IPS DF 6.9 (cell line): ENCODE measurements around the gene OCSTAMP.

Source experiments
- DNase-seq: peaks from one replicate; pipeline ENCODE4 v3.0.0-alpha.2; 2013; ENCODE audit warnings: low read depth, low spot score
- H3K27ac ChIP-seq: one replicate; pipeline ENCODE4 v1.5.1; 2013; ENCODE audit warnings: low read length, control low read depth
- H3K27me3 ChIP-seq: 2 replicates; pipeline ENCODE4 v1.6.1; 2013; ENCODE audit warnings: mild to moderate bottlenecking, low read length; ENCODE audit not compliant: control insufficient read depth, insufficient read depth
- H3K36me3 ChIP-seq: 2 replicates; pipeline ENCODE4 v1.6.1; 2013; ENCODE audit warnings: low read length; ENCODE audit not compliant: control insufficient read depth, insufficient read depth
- H3K4me1 ChIP-seq: 2 replicates; pipeline ENCODE4 v1.6.1; 2013; ENCODE audit warnings: low read length; ENCODE audit not compliant: control insufficient read depth, insufficient read depth
- H3K4me3 ChIP-seq: 2 replicates; pipeline ENCODE4 v1.5.1; 2013; ENCODE audit warnings: mild to moderate bottlenecking, low read length
- H3K9me3 ChIP-seq: 2 replicates; pipeline ENCODE4 v1.6.1; 2013; ENCODE audit warnings: low read length, inconsistent platforms; ENCODE audit not compliant: control insufficient read depth, insufficient read depth
- WGBS: extraction: QIAGEN DNeasy Blood & Tissue Kit; methylation state at CpG from one replicate; pipeline ENCODE4 v1.1.7; 2013; ENCODE audit warnings: mixed read lengths, missing lambda C conversion rate; ENCODE audit not compliant: insufficient read length, insufficient coverage; 5-methylcytosine and 5-hydroxymethylcytosine counted together

The OCSTAMP gene

GRCh38 chr20:46520540-46520939, 29.9 kb downstream of the OCSTAMP start:
- H3K36me3 ChIP-seq: no peaks in the 10 kb centered on the region
- H3K4me1 ChIP-seq: no peaks in the 10 kb centered on the region
- no peak overlapping the region for H3K27ac ChIP-seq
- no peak overlapping the region for H3K4me3 ChIP-seq
- DNase-seq: no peak
- no peaks in the 10 kb centered on the region; the same call in 1 of the 2 replicates for H3K9me3 ChIP-seq
- WGBS: no CpG with 5 or more reads among the region's 4 CpGs
- no peaks in the 10 kb centered on the region for H3K27me3 ChIP-seq

GRCh38 chr20:46519471-46520068, 30.9 kb downstream of the OCSTAMP start:
- H3K27me3 ChIP-seq: no peaks in the 10 kb centered on the region
- H3K27ac ChIP-seq: no peak overlapping the region
- WGBS: no CpG with 5 or more reads among the region's 3 CpGs
- no peak for DNase-seq
- no peaks in the 10 kb centered on the region for H3K36me3 ChIP-seq
- no peak overlapping the region for H3K4me3 ChIP-seq
- H3K4me1 ChIP-seq: no peaks in the 10 kb centered on the region
- H3K9me3 ChIP-seq: no peaks in the 10 kb centered on the region; the same call in 1 of the 2 replicates

- Histone ChIP-seq H3K27me3 (no peaks in the 10 kb centered on the region), H3K4me3 (peak within 1 kb of the TSS; percentile 91), H3K4me1 (no peaks in the 10 kb centered on the region), H3K36me3 (no peaks in the 10 kb centered on the region), H3K27ac (no peak within 1 kb of the TSS), H3K9me3 (no peaks in the 10 kb centered on the region; the same call in 1 of the 2 replicates)
- WGBS: no CpG with 5 or more reads among the region's 49 CpGs
- DNase-seq: peak; percentile 68
These were observed 37.3 kb downstream of the OCSTAMP start, which contains the start of gene ZNF334 for GRCh38 chr20:46512943-46513844. ZNF334 (minus strand) TSS chr20:46513559; CDS start chr20:46512102, 1,457 bp downstream.

- no CpG with 5 or more reads among the region's 2 CpGs for WGBS
- Histone ChIP-seq H3K4me1 (no peaks in the 10 kb centered on the region), H3K27me3 (no peaks in the 10 kb centered on the region), H3K9me3 (no peaks in the 10 kb centered on the region), H3K36me3 (peaks cover under 1% of the 10 kb centered on the region; the same call in 1 of the 2 replicates), H3K4me3 (no peak overlapping the region), H3K27ac (no peak overlapping the region)
- DNase-seq: no peak
These were observed 40.9 kb downstream of the OCSTAMP start for GRCh38 chr20:46509523-46509922.

- Histone ChIP-seq H3K4me3 (no peak overlapping the region), H3K27me3 (no peaks in the 10 kb centered on the region), H3K9me3 (peaks cover 5% of the 10 kb centered on the region), H3K36me3 (peaks cover 11% of the 10 kb centered on the region; the same call in 1 of the 2 replicates), H3K27ac (no peak overlapping the region), H3K4me1 (no peaks in the 10 kb centered on the region)
- WGBS: no CpG with 5 or more reads among the region's 4 CpGs
- no peak for DNase-seq
These were observed 42.6 kb downstream of the OCSTAMP start for GRCh38 chr20:46507760-46508407.

- peaks cover 15% of the 10 kb centered on the region; the same call in 1 of the 2 replicates for H3K36me3 ChIP-seq
- H3K27me3 ChIP-seq: no peaks in the 10 kb centered on the region
- WGBS: no CpG with 5 or more reads among the region's 3 CpGs
- no peaks in the 10 kb centered on the region for H3K4me1 ChIP-seq
- H3K4me3 ChIP-seq: no peak overlapping the region
- H3K9me3 ChIP-seq: peaks cover 15% of the 10 kb centered on the region
- no peak for DNase-seq
- no peak overlapping the region for H3K27ac ChIP-seq
These were observed 44.9 kb downstream of the OCSTAMP start for GRCh38 chr20:46505506-46505905.

- Histone ChIP-seq H3K9me3 (peaks cover 19% of the 10 kb centered on the region), H3K4me1 (no peaks in the 10 kb centered on the region), H3K36me3 (peaks cover 15% of the 10 kb centered on the region; the same call in 1 of the 2 replicates), H3K27ac (no peak overlapping the region), H3K27me3 (no peaks in the 10 kb centered on the region), H3K4me3 (no peak overlapping the region)
- WGBS: no CpG with 5 or more reads among the region's 6 CpGs
- no peak for DNase-seq
These were observed 48.5 kb downstream of the OCSTAMP start for GRCh38 chr20:46501961-46502360.

GRCh38 chr20:46501337-46501942, 49.0 kb downstream of the OCSTAMP start:
- H3K27me3 ChIP-seq: no peaks in the 10 kb centered on the region
- peaks cover 19% of the 10 kb centered on the region for H3K9me3 ChIP-seq
- H3K4me1 ChIP-seq: no peaks in the 10 kb centered on the region
- WGBS: 100% methylated on average over 1 of the region's 5 CpGs
- DNase-seq: no peak
- H3K36me3 ChIP-seq: peaks cover 15% of the 10 kb centered on the region; the same call in 1 of the 2 replicates
- H3K4me3 ChIP-seq: no peak overlapping the region
- H3K27ac ChIP-seq: no peak overlapping the region

- DNase-seq: no peak
- no peaks in the 10 kb centered on the region for H3K9me3 ChIP-seq
- no peaks in the 10 kb centered on the region for H3K4me1 ChIP-seq
- no peak overlapping the region for H3K4me3 ChIP-seq
- WGBS: no CpG with 5 or more reads among the region's 4 CpGs
- H3K27ac ChIP-seq: no peak overlapping the region
- no peaks in the 10 kb centered on the region for H3K36me3 ChIP-seq
- H3K27me3 ChIP-seq: no peaks in the 10 kb centered on the region
These were observed 56.4 kb downstream of the OCSTAMP start for GRCh38 chr20:46494077-46494476.

- no peak for DNase-seq
- Histone ChIP-seq H3K27me3 (no peaks in the 10 kb centered on the region), H3K4me3 (no peak overlapping the region), H3K9me3 (no peaks in the 10 kb centered on the region), H3K36me3 (no peaks in the 10 kb centered on the region), H3K27ac (no peak overlapping the region), H3K4me1 (no peaks in the 10 kb centered on the region)
- no CpG with 5 or more reads among the region's 8 CpGs for WGBS
These were observed 59.1 kb downstream of the OCSTAMP start for GRCh38 chr20:46491354-46491753.
